HUES6 (cell line): ENCODE measurements around the gene EIF4G3.

Source experiments
- H3K27ac ChIP-seq: 2 replicates; pipeline ENCODE4 v1.7.0; 2013; ENCODE audit warnings: low read depth, mild to moderate bottlenecking, low read length, inconsistent platforms
- H3K27me3 ChIP-seq: 2 replicates; pipeline ENCODE4 v1.6.1; 2013; ENCODE audit warnings: low read length; ENCODE audit not compliant: control insufficient read depth, insufficient read depth
- H3K36me3 ChIP-seq: 2 replicates; pipeline ENCODE4 v1.6.1; 2013; ENCODE audit warnings: low read length; ENCODE audit not compliant: control insufficient read depth, insufficient read depth
- H3K4me1 ChIP-seq: 2 replicates; pipeline ENCODE4 v1.6.1; 2013; ENCODE audit warnings: low read length; ENCODE audit not compliant: control insufficient read depth, insufficient read depth
- H3K4me3 ChIP-seq: 2 replicates; pipeline ENCODE4 v1.5.1; 2013; ENCODE audit warnings: low read depth, low read length
- H3K9ac ChIP-seq: one replicate; pipeline ENCODE4 v1.6.1; 2013; ENCODE audit warnings: mild to moderate bottlenecking, low read length
- H3K9me3 ChIP-seq: 2 replicates; pipeline ENCODE4 v1.6.1; 2013; ENCODE audit warnings: low read depth, low read length; ENCODE audit not compliant: control insufficient read depth, insufficient read depth

Gene EIF4G3

GRCh38 chr1:20786253-20787028, 390.3 kb downstream of the EIF4G3 start:
- Histone ChIP-seq H3K9me3 (no peaks in the 10 kb centered on the region), H3K27ac (peak overlapping the region; percentile 86), H3K4me3 (peak overlapping the region; percentile 85), H3K36me3 (no peaks in the 10 kb centered on the region), H3K27me3 (no peaks in the 10 kb centered on the region), H3K4me1 (peaks cover 6% of the 10 kb centered on the region), H3K9ac (peak overlapping the region; percentile 96)

- Histone ChIP-seq H3K9ac (peak overlapping the region; percentile 96), H3K4me1 (peaks cover 6% of the 10 kb centered on the region), H3K36me3 (no peaks in the 10 kb centered on the region), H3K4me3 (peak overlapping the region; percentile 85), H3K27me3 (no peaks in the 10 kb centered on the region), H3K9me3 (no peaks in the 10 kb centered on the region), H3K27ac (peak overlapping the region; percentile 86)
Observed at GRCh38 chr1:20785907-20786252, 390.8 kb downstream of the EIF4G3 start.

- no peaks in the 10 kb centered on the region for H3K27me3 ChIP-seq
- H3K9me3 ChIP-seq = no peaks in the 10 kb centered on the region
- H3K27ac ChIP-seq = no peak overlapping the region
- no peaks in the 10 kb centered on the region for H3K4me1 ChIP-seq
- H3K36me3 ChIP-seq = peaks cover 92% of the 10 kb centered on the region
- H3K4me3 ChIP-seq = no peak overlapping the region
- H3K9ac ChIP-seq = no peak overlapping the region
Observed at GRCh38 chr1:20775700-20776099, 401.0 kb downstream of the EIF4G3 start.

- peaks cover 100% of the 10 kb centered on the region for H3K36me3 ChIP-seq
- H3K9ac ChIP-seq = no peak overlapping the region
- no peak overlapping the region for H3K4me3 ChIP-seq
- H3K9me3 ChIP-seq = no peaks in the 10 kb centered on the region
- H3K4me1 ChIP-seq = no peaks in the 10 kb centered on the region
- H3K27ac ChIP-seq = no peak overlapping the region
- no peaks in the 10 kb centered on the region for H3K27me3 ChIP-seq
Observed at GRCh38 chr1:20771780-20772179, 404.9 kb downstream of the EIF4G3 start.

DNA sequence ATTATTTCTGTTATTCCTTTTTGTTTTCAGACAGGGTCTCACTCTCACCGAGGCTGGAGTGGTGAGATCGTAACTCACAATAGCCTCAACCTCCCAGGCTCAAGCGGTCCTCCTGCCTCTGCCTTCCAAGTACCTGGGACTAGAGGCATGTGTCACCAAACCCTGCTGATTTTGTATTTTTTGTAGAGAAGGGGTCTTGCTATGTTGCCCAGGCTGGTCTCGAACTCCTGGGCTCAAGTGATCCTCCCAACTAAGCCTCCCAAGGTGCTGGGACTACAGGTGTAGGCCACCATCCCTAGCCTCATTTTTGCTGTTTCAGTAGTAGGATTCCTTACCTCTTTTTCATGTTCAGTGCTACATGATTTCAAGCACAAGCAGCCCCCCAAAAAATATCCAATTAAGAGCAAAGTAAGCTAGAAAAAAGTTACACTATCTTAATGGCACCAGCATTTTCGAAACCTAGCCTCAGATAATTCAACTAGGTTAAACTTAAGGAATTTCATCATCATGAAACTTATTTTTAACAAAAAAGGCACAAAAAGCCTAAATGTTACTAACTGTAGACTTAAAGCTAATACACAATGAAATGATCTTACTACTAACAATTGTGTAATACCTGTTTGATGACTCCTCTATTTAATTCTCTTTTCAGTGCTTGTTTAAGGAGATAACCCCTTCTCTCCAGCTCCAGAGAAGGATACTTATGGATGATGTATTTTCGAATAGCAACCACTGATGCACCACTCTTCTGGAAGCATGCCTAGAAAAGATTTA, 406.2 kb downstream of the EIF4G3 start:
- Histone ChIP-seq H3K27ac (no peak overlapping the region), H3K9me3 (no peaks in the 10 kb centered on the region), H3K27me3 (no peaks in the 10 kb centered on the region), H3K9ac (no peak overlapping the region), H3K36me3 (peaks cover 100% of the 10 kb centered on the region), H3K4me3 (no peak overlapping the region), H3K4me1 (no peaks in the 10 kb centered on the region)

GRCh38 chr1:20767271-20767670, 409.4 kb downstream of the EIF4G3 start:
- no peaks in the 10 kb centered on the region for H3K9me3 ChIP-seq
- no peak overlapping the region for H3K27ac ChIP-seq
- H3K27me3 ChIP-seq = no peaks in the 10 kb centered on the region
- no peak overlapping the region for H3K4me3 ChIP-seq
- H3K4me1 ChIP-seq = peaks cover 14% of the 10 kb centered on the region; the same call in 1 of the 2 replicates
- H3K9ac ChIP-seq = no peak overlapping the region
- H3K36me3 ChIP-seq = peaks cover 99% of the 10 kb centered on the region

- Histone ChIP-seq H3K27me3 (no peaks in the 10 kb centered on the region), H3K4me3 (no peak overlapping the region), H3K4me1 (peaks cover 21% of the 10 kb centered on the region; the same call in 1 of the 2 replicates), H3K27ac (no peak overlapping the region), H3K9me3 (no peaks in the 10 kb centered on the region), H3K9ac (no peak overlapping the region), H3K36me3 (peaks cover 96% of the 10 kb centered on the region)
Observed at GRCh38 chr1:20763417-20763816, 413.3 kb downstream of the EIF4G3 start.

DNA sequence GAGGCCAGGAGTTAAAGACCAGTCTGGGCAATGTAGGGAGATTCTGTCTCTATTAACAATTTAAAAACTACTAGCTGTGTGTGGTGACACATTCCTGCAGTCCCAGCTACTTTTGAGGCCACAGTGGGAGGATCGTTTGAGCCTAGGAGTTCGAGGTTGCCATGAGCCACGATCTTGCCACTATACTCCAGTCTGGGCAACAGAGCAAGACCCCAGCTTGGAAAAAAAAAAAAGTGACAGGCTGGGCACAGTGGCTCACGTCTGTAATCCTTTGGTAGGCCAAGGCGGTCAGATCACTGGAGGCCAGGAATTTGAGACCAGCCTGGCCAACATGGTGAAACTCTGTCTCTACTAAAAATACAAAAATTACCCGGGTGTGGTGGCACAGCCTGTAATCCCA, 416.4 kb downstream of the EIF4G3 start:
- Histone ChIP-seq H3K27me3 (no peaks in the 10 kb centered on the region), H3K9me3 (no peaks in the 10 kb centered on the region), H3K4me3 (no peak overlapping the region), H3K9ac (no peak overlapping the region), H3K4me1 (peaks cover 21% of the 10 kb centered on the region; the same call in 1 of the 2 replicates), H3K36me3 (peaks cover 94% of the 10 kb centered on the region), H3K27ac (no peak overlapping the region)
